HG02623 (cell line): Measurements from ENCODE around the gene POT1.
"Not testable (repeated sequence)": the region's sequence is repeated elsewhere in the genome, so short reads cannot be mapped to it uniquely, and the experiment has no call there.

Source experiments
- ATAC-seq: cut with Tn5 transposase; IDR thresholded peaks from one replicate; pipeline ENCODE4 v1.9.1; 2021; ENCODE audit warnings: moderate library complexity; ENCODE audit not compliant: unreplicated experiment

POT1 gene

GRCh38 chr7:124929467-124930172 is at the start of gene POT1:
POT1 (minus strand) TSS chr7:124929825; CDS start chr7:124897173, 32,652 bp downstream.
- ATAC-seq = peak; percentile 100

GRCh38 chr7:124975131-124975530 is 45.5 kb upstream of the POT1 start:
- ATAC-seq = not testable (repeated sequence)

GRCh38 chr7:124965553-124965952 is 35.9 kb upstream of the POT1 start:
- ATAC-seq = no peak

- no peak for ATAC-seq
These were observed 30.1 kb upstream of the POT1 start for GRCh38 chr7:124959676-124960075.

GRCh38 chr7:124957952-124958351 is 28.3 kb upstream of the POT1 start:
- ATAC-seq = not testable (repeated sequence)

- no peak for ATAC-seq
These were observed 26.5 kb upstream of the POT1 start for GRCh38 chr7:124956160-124956559.

GRCh38 chr7:124954790-124955189 is 25.2 kb upstream of the POT1 start:
- ATAC-seq = no peak

GRCh38 chr7:124945680-124946079 is 16.1 kb upstream of the POT1 start:
- ATAC-seq = no peak

- no peak for ATAC-seq
These were observed 13.8 kb upstream of the POT1 start for GRCh38 chr7:124943472-124943871.

GRCh38 chr7:124942399-124942798 is 12.8 kb upstream of the POT1 start:
- no peak for ATAC-seq

GRCh38 chr7:124940306-124940705 is 10.7 kb upstream of the POT1 start:
- no peak for ATAC-seq

- no peak for ATAC-seq
These were observed 8.5 kb upstream of the POT1 start for GRCh38 chr7:124938128-124938527.

- no peak for ATAC-seq
These were observed 7.5 kb upstream of the POT1 start for GRCh38 chr7:124937076-124937475.

GRCh38 chr7:124934841-124935240 is 5.2 kb upstream of the POT1 start:
- no peak for ATAC-seq

- ATAC-seq = no peak
These were observed 1.3 kb upstream of the POT1 start for GRCh38 chr7:124930655-124931597.

- no peak for ATAC-seq
These were observed 573 bp upstream of the POT1 start for GRCh38 chr7:124930173-124930623.

GRCh38 chr7:124924906-124925305 is 4.7 kb downstream of the POT1 start:
- no peak for ATAC-seq

- no peak for ATAC-seq
These were observed 7.4 kb downstream of the POT1 start for GRCh38 chr7:124922200-124922599.

GRCh38 chr7:124919841-124920240 is 9.8 kb downstream of the POT1 start:
- ATAC-seq = no peak

- peak; percentile 80 for ATAC-seq
These were observed 11.0 kb downstream of the POT1 start for GRCh38 chr7:124918662-124919061.

- peak; percentile 49 for ATAC-seq
These were observed 14.4 kb downstream of the POT1 start for GRCh38 chr7:124915242-124915641.

- peak; percentile 47 for ATAC-seq
These were observed 15.3 kb downstream of the POT1 start for GRCh38 chr7:124914298-124914697.
